ENCODE data around the gene NAGS.

The NAGS gene

GRCh38 chr17:44000871-44001460 is 3.5 kb upstream of the NAGS start:
- no peaks in the 10 kb centered on the region for H4K20me1 ChIP-seq (ENCODE audit: insufficient read depth, low read length)
- H3K9me3 ChIP-seq (ENCODE audit: low read length): no peaks in the 10 kb centered on the region
- H3K4me3 ChIP-seq (ENCODE audit: low read depth, low read length, poor library complexity, severe bottlenecking): no peak overlapping the region
- no peak overlapping the region for H3K27ac ChIP-seq (ENCODE audit: low read depth, low read length, poor library complexity, severe bottlenecking)
- H3K4me2 ChIP-seq (ENCODE audit: low read length): no peak overlapping the region
- H3F3A ChIP-seq (ENCODE audit: insufficient read depth, low read length): no peaks in the 10 kb centered on the region
- H3K4me1 ChIP-seq (ENCODE audit: insufficient read depth, low read length, severe bottlenecking): peaks cover 4% of the 10 kb centered on the region
- no peaks in the 10 kb centered on the region for H3K27me3 ChIP-seq (ENCODE audit: insufficient read depth, low read length)
- TF ChIP-seq CTCF (IDR thresholded peaks at IDR 0.05; ENCODE audit: low read length) (no peak), EZH2 (IDR thresholded peaks at IDR 0.05; ENCODE audit: borderline replicate concordance, low read length) (no peak)
- H3K9me2 ChIP-seq (ENCODE audit: low read depth, low read length): no peaks in the 10 kb centered on the region
- H3K9ac ChIP-seq (ENCODE audit: low read length): no peak overlapping the region
- no peaks in the 10 kb centered on the region for H3K36me3 ChIP-seq (ENCODE audit: insufficient read depth, low read length)
- no peak overlapping the region for H2AFZ ChIP-seq (ENCODE audit: low read length)
- no peaks in the 10 kb centered on the region for H3K79me2 ChIP-seq (ENCODE audit: insufficient read depth, low read length)

DNA sequence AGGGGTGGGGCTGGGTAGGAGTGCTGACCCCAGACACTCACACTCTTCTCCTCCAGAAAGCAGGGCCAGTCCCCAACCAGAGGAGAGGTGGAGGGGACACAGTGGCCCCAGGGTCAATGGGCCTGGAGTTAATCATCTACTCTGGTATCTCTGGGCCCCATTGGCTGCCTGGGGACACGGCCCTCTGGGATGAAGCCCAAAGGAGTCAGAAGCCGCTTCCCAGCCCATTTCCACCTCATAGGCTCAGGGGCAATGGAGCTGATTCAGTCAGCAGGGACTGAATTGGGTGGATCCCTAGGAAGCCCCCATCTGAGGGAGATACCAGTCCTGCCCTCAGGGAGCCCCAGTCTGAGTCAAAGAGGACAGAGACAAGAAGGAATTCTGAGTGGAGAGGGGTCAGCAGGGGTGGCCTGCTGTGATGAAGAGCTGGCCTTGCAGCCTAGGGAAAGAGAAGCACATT is 2.9 kb upstream of the NAGS start:
- H2AFZ ChIP-seq (ENCODE audit: low read length): no peak overlapping the region
- H4K20me1 ChIP-seq (ENCODE audit: insufficient read depth, low read length): no peaks in the 10 kb centered on the region
- no peaks in the 10 kb centered on the region for H3F3A ChIP-seq (ENCODE audit: insufficient read depth, low read length)
- peaks cover 8% of the 10 kb centered on the region for H3K4me1 ChIP-seq (ENCODE audit: insufficient read depth, low read length, severe bottlenecking)
- no peak overlapping the region for H3K27ac ChIP-seq (ENCODE audit: low read depth, low read length, poor library complexity, severe bottlenecking)
- no peak for TF ChIP-seq EZH2 (IDR thresholded peaks at IDR 0.05; ENCODE audit: borderline replicate concordance, low read length)
- TF ChIP-seq CTCF (IDR thresholded peaks at IDR 0.05; ENCODE audit: low read length): no peak
- no peak overlapping the region for H3K9ac ChIP-seq (ENCODE audit: low read length)
- H3K79me2 ChIP-seq (ENCODE audit: insufficient read depth, low read length): no peaks in the 10 kb centered on the region
- no peaks in the 10 kb centered on the region for H3K9me2 ChIP-seq (ENCODE audit: low read depth, low read length)
- no peaks in the 10 kb centered on the region for H3K9me3 ChIP-seq (ENCODE audit: low read length)
- H3K36me3 ChIP-seq (ENCODE audit: insufficient read depth, low read length): no peaks in the 10 kb centered on the region
- H3K4me3 ChIP-seq (ENCODE audit: low read depth, low read length, poor library complexity, severe bottlenecking): no peak overlapping the region
- H3K27me3 ChIP-seq (ENCODE audit: insufficient read depth, low read length): peaks cover 4% of the 10 kb centered on the region; the same call in 1 of the 2 replicates
- H3K4me2 ChIP-seq (ENCODE audit: low read length): no peak overlapping the region

DNA sequence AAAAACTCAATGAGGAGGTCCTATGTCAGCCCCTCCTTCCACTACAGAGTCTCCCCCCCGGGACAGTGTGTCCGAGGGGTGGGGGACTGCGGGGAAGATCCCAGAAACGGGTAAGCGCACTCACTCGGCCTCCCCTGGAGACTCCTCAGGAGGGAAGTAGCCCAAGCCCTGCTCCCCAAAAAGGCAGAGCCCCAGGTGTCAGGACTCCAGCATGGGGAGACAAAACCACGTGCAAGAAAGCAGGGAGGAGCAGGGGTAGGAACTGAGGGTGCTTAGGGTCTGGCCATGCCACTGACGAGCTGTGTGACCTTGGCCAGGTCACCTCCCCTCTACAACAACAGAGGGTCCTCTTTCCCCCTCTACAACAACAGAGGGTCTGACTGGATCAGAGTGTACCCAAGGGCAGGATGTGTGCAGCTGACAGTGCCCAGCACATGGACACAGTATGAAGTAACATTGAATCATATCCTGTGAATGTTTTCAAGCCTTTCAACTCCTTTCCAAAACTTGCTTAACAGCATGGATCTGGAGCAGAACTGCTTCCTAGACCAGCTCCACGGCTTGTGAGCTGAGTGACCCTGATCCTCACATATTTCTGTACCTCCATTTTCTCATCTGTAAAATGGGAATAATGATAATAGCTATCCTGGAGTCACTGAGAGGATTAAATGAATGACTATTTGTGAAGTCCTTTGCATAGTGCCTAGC is 2.1 kb upstream of the NAGS start:
- H3K4me3 ChIP-seq (ENCODE audit: low read depth, low read length, poor library complexity, severe bottlenecking): no peak overlapping the region
- H3K4me2 ChIP-seq (ENCODE audit: low read length): no peak overlapping the region
- TF ChIP-seq EZH2 (IDR thresholded peaks at IDR 0.05; ENCODE audit: borderline replicate concordance, low read length) (no peak), CTCF (IDR thresholded peaks at IDR 0.05; ENCODE audit: low read length) (no peak)
- H4K20me1 ChIP-seq (ENCODE audit: insufficient read depth, low read length): no peaks in the 10 kb centered on the region
- H2AFZ ChIP-seq (ENCODE audit: low read length): no peak overlapping the region
- peaks cover 5% of the 10 kb centered on the region; the same call in 1 of the 2 replicates for H3K27me3 ChIP-seq (ENCODE audit: insufficient read depth, low read length)
- no peaks in the 10 kb centered on the region for H3K36me3 ChIP-seq (ENCODE audit: insufficient read depth, low read length)
- no peak overlapping the region for H3K9ac ChIP-seq (ENCODE audit: low read length)
- H3K79me2 ChIP-seq (ENCODE audit: insufficient read depth, low read length): no peaks in the 10 kb centered on the region
- no peaks in the 10 kb centered on the region for H3K9me2 ChIP-seq (ENCODE audit: low read depth, low read length)
- H3K27ac ChIP-seq (ENCODE audit: low read depth, low read length, poor library complexity, severe bottlenecking): no peak overlapping the region
- peaks cover 12% of the 10 kb centered on the region for H3K4me1 ChIP-seq (ENCODE audit: insufficient read depth, low read length, severe bottlenecking)
- H3F3A ChIP-seq (ENCODE audit: insufficient read depth, low read length): no peaks in the 10 kb centered on the region
- H3K9me3 ChIP-seq (ENCODE audit: low read length): no peaks in the 10 kb centered on the region
